IPS DF 4.7 (cell line): Measurements from ENCODE around the gene GRM4.
"Not testable (repeated sequence)": the region's sequence is repeated elsewhere in the genome, so short reads cannot be mapped to it uniquely, and the experiment has no call there.

Source experiments
- DNase-seq: peaks from one replicate; pipeline ENCODE4 v3.0.0-alpha.2; 2013; ENCODE audit warnings: low spot score; ENCODE audit errors: extremely low read depth

The GRM4 gene

GRCh38 chr6:34146021-34146782 is at the start of gene GRM4:
TSS of gene GRM4 (minus strand) at chr6:34146087. CDS start at chr6:34133496, 12,591 bp downstream.
- no peak for DNase-seq

GRCh38 chr6:34194772-34195171 is 48.9 kb upstream of the GRM4 start:
- DNase-seq: no peak

GRCh38 chr6:34190504-34191122 is 44.7 kb upstream of the GRM4 start:
- no peak for DNase-seq

- no peak for DNase-seq
Measured at GRCh38 chr6:34189806-34190503, 44.1 kb upstream of the GRM4 start.

DNA sequence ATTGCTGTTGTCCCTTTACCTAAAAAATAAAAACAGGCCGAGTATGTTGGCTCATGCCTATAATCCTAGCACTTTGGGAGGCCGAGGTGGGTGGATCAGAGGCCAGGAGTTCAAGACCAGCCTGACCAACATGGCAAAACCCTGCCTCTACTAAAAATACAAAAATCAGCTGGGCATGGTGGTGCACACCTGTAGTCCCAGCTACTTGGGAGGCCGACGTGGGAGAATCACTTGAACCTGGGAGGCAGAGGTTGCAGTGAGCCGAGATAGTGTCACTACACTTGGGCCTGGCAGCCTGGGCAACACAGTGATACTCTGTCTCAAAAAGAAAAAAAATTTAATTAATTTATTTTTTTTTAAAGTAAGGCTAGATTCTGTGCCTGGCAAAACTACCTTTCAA is 38.8 kb upstream of the GRM4 start:
- not testable (repeated sequence) for DNase-seq

DNA sequence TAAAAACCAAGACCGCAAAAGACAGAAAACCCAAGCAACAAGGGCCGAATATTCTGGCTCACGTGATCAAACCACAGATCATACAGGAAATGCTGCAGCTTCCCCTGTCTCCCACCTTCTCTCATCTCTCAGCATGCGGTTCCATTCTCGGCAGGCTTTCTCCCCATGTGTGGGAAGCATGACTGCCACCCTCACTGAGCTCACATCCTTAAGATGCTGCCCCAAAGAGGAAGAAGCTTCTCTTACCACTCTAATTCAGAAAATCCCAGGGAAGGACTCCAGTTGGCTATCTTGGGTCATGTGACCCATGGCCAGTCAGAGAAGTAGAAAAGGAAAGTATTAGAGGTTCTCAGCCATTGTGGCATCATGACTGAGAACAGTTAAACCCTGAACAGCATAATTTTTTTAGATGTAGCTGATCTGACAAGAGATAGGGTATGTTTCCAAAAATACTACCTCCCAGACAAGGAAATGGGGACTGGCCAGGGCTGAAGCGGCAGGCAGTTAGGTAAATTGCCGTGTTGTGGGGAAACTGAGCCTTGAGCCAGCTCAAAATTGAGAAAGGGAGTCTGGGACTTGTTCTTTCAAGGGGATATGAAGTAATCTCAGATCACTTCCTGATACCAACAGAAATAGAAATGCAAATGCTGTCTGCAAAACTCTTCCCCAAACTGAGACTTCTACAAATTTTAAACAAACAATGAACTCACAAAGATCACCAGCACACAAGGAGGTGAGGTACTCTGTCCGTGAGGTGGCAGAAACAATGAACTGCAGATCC is 37.1 kb upstream of the GRM4 start:
- DNase-seq: no peak

DNA sequence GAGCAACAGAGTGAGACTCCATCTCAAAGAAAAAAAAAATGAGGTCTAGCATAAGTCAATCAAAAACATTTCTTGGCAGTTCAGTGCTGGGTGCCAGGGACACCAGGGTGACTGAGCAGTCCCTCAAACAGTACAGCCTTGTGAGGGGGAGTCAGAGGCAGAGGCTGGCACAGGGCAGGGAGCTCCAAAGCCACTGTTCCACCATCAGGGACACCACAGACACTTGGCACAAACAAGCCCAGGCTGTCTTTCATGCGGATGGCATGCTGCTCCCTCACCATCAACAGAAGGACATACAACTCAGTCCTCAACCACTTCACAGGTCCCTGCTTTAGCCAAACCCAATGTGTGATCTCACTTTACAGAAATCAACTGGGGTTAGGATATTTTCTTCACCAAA is 36.0 kb upstream of the GRM4 start:
- DNase-seq: no peak

- DNase-seq: no peak
Measured at GRCh38 chr6:34179106-34179720, 33.3 kb upstream of the GRM4 start.

DNA sequence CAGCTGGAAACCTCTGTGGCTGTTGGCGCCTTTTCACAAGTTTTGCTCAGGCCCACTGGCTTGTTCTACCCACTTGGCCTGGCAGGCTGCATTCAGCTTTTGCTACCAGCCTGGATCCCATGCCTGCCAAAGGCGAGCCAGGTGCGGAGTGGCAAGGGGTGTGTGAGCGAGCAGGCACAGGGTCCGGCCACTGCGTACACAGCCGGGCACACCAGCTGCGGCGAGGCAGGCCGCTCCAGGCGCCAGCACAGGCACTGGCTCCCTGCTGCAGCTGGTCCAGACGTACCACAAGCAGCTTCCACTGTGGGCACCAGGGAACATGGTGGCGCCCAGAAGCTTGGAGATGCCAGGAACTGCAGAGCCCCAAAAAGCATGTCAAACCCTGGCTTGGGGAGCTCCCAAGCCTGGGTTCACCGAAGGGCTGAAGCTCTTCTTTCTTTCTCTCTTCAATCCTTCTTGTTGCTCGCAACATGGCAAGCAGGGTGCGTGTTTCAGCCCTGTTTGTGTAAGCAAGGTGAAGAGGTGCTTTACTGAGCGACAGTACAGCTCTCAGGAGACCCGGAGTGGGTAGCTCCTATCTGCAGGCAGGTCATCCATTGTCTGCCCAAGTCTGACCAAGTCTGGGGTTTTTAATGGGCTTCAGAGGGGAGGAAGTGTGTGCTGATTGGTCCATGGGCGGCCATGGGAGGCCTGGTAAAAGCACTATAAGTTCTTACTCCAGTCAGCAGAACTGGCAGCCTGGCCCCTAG is 32.6 kb upstream of the GRM4 start:
- DNase-seq: no peak

- DNase-seq: no peak
Measured at GRCh38 chr6:34177181-34177591, 31.3 kb upstream of the GRM4 start.

DNA sequence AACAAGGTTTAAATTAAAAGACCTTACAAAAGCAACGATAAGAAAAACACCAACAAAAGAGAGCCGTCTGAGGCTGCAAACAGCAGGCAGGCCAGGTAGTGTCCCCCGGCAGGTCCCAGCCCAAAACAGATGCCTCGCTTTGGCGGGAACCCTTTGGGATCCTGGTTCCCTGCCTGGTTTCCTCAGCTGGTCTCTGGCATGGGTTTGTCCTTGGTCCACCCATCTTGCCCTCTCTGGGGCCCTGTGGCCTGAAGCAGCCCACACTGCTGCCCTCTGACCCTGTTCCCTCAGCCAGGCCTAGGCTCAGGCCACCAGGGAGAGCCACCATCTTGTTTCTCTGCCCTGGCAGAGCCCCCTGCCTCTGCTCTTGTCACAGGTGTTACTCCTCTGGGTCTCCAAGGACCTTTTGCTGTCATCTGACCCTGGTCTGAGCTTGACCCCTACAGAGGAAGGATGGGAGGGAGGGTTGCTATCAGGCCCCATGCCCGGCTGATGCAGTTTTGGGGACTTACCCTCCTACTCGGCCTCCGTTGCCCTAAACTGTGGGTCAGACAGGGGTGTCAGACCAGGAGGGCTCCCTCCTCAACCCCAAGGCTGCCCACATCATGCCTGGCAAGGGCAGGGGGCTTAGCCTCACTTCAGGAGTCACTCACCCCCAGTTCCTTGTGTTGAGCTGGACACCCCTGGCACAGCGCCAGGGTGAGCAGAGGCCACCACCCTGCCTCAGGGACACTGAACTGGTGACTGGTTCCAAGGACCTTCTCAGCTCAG is 30.6 kb upstream of the GRM4 start:
- DNase-seq: no peak

- DNase-seq: no peak
Measured at GRCh38 chr6:34174846-34175399, 29.0 kb upstream of the GRM4 start.

DNA sequence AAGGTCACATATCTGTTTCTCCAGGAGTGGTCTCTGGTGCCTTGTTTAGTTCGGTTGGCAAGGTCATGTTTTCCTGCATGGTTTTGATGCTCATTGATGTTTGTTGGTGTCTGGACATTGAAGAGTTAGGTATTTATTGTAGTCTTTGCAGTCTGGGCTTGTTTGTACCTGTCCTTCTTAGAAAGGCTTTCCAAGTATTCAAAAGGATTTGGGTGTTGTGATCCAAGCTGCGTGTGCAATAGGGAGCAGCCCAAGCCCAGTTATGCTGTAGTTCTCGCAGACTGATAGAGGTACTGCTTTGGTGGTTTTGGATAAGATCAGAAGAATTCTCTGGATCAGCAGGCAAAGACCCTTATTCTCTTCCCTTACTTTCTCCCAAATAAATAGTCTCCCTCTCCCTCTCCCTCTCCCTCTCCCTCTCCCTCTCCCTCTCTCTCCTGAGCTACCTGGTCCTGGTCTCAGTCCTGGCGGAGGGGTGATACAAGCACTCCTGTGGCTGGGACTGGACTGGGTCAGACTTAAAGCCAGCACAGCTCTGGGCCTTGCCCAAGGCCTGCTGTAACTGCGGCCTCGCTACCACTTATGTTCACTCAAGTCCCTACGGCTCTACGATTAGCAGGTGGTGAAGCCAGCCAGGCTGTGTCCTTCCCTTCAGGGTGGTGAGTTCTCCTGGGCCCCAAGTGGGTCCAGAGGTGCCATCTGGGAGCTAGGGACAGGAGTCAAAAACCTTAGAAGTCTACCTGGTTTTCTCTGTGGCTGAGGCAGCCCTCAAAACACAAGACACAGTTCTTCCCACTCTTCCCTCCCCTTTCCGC is 27.3 kb upstream of the GRM4 start:
- no peak for DNase-seq

DNA sequence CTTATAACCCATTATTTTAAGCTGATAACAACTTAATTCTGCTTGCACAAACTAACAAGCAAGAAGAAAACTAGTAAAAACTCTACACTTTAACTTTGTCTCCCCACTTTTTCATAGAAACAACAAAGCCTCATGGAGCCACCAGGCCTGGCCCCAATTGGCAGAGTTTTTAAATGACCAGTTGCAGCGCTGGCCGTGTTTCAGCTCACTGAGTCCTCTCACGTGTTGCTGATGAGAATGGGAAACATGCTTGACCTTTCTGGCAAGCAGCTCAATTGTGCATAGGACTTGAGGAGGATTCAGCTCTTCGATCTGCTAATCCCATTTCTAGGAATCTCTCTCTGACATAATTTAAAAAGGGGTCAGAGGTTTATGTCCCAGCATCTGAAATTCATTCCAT is 24.5 kb upstream of the GRM4 start:
- no peak for DNase-seq

- DNase-seq: no peak
Measured at GRCh38 chr6:34169897-34170296, 24.0 kb upstream of the GRM4 start.

DNA sequence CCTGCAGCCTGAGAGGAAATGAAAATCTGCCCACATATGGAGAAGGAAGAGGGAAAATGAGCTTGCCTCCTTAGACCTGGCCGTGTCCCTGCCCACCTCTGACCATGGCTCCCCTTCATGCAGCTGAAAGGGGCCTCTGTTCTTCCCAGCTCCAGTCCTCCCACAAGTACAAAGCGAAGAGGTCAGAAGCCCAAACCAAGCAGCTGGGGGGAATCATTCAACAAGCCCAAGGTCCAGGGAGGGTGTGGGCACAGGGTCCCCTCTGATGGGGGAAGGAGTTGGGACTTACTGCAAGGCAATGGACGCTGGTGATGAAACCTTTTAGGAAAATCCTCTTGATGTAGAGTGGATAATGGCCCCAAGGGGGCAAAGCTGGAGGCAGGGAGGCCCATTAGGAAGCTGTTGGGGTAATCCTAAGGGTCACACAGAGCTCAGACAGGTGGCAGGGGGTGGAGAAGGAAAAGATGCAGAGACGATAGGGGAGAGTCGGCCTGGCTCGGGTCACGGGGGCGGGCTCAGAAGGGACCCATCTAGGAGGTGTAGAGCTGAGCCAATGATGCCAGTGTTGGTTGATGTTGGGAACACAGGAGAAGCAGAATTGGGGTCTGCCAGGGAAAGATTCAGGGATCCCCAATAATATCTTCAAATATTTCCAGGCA is 16.1 kb upstream of the GRM4 start:
- no peak for DNase-seq

DNA sequence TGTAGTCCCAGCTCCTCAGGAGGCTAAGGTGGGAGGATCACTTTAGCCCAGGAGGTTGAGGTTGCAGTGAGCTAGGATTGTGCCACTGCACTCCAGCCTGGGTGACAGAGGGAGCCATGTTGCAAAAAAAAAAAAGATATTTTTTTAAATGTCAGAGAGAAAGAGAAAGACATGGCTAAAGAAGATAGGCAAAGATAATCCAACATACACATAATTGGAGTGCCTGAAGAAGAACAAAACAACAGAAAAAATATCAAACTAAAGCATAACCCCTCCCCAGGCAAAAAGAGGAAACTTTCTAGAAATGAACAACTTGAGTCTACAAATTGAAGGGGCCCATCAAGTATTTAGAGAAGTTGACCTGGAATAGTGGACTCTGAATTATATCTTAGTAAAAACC is 14.0 kb upstream of the GRM4 start:
- no peak for DNase-seq

DNA sequence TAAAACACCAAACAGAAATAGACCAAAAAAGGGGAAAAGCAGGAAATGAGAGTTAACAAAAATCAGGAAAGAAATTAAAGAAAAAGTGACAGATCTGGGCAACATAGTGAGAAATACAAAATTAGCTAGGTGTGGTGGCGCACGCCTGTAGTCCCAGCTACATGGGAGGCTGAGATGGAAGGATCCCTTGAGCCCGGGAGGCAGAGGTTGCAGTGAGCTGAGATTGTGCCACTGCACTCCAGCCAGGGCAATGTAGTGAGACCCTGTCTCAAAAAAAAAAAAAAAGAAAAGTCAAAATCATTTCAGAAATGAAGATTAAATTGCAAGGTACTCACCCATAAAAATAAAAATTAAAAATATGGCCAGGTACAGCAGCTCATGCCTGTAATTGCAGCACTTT is 13.0 kb upstream of the GRM4 start:
- no peak for DNase-seq
